DOHH2 (cell line): Measurements from ENCODE around the gene RPN2.

Source experiments
- H3F3A ChIP-seq: fragments of 200-600 bp; sonication (generic), shearing (Covaris generic); 2 replicates; pipeline ENCODE4 v1.6.0; 2016; ENCODE audit warnings: antibody characterized with exemption, mild to moderate bottlenecking; ENCODE audit not compliant: control insufficient read depth, insufficient read depth
- H3K27ac ChIP-seq: fragments of 200-600 bp; sonication (generic); 2 replicates; pipeline ENCODE4 v1.5.1; 2014; ENCODE audit warnings: low read depth, mild to moderate bottlenecking, low read length, moderate library complexity
- H3K27me3 ChIP-seq: fragments of 200-600 bp; sonication (generic); 2 replicates; pipeline ENCODE4 v1.6.1; 2014; ENCODE audit warnings: mild to moderate bottlenecking, low read length, mixed read lengths; ENCODE audit not compliant: control insufficient read depth
- H3K36me3 ChIP-seq: fragments of 200-600 bp; sonication (generic); 2 replicates; pipeline ENCODE4 v1.6.1; 2014; ENCODE audit warnings: mild to moderate bottlenecking, low read length, moderate library complexity, mixed read lengths; ENCODE audit not compliant: control insufficient read depth
- H3K4me1 ChIP-seq: fragments of 200-600 bp; sonication (generic); 2 replicates; pipeline ENCODE4 v1.6.1; 2014; ENCODE audit warnings: mild to moderate bottlenecking, low read length, mixed read lengths; ENCODE audit not compliant: control insufficient read depth
- H3K4me2 ChIP-seq: fragments of 200-600 bp; sonication (generic); 2 replicates; pipeline ENCODE4 v1.6.0; 2014; ENCODE audit warnings: mild to moderate bottlenecking, low read length, moderate library complexity
- H3K4me3 ChIP-seq: fragments of 200-600 bp; sonication (generic); 2 replicates; pipeline ENCODE4 v1.5.1; 2014; ENCODE audit warnings: mild to moderate bottlenecking, low read length, mixed read lengths
- H3K79me2 ChIP-seq: fragments of 200-600 bp; sonication (generic); 2 replicates; pipeline ENCODE4 v1.6.1; 2014; ENCODE audit warnings: mild to moderate bottlenecking, low read length, mixed read lengths; ENCODE audit not compliant: control insufficient read depth
- H3K9me2 ChIP-seq: fragments of 200-600 bp; sonication (generic); replicated peaks from 2 replicates; pipeline ENCODE4 v1.6.1; 2014; ENCODE audit warnings: mild to moderate bottlenecking, low read length, mixed read lengths; ENCODE audit not compliant: control insufficient read depth
- H3K9me3 ChIP-seq: fragments of 200-600 bp; sonication (generic); 2 replicates; pipeline ENCODE4 v1.6.1; 2014; ENCODE audit warnings: antibody characterized with exemption, low read length, mixed read lengths; ENCODE audit not compliant: control insufficient read depth, insufficient read depth
- H4K20me1 ChIP-seq: fragments of 200-600 bp; sonication (generic); 2 replicates; pipeline ENCODE4 v1.6.0; 2014; ENCODE audit warnings: low read depth, mild to moderate bottlenecking, antibody characterized with exemption, low read length, moderate library complexity; ENCODE audit not compliant: control insufficient read depth, insufficient read depth
- CTCF ChIP-seq: fragments of 200-600 bp; sonication (generic); IDR thresholded peaks from one replicate; pipeline ENCODE4 v1.5.1; 2014; ENCODE audit warnings: antibody characterized with exemption, mild to moderate bottlenecking, low read depth, low read length; ENCODE audit not compliant: poor library complexity, severe bottlenecking
- EZH2phosphoT487 ChIP-seq: fragments of 200-600 bp; sonication (generic); IDR thresholded peaks from 2 replicates; pipeline ENCODE4 v1.6.1; 2017; ENCODE audit warnings: borderline replicate concordance, mild to moderate bottlenecking, antibody characterized with exemption, low read length, moderate library complexity, mixed read lengths

Gene RPN2

GRCh38 chr20:37228656-37229055 lies 49.5 kb downstream of the RPN2 start:
- TF ChIP-seq EZH2phosphoT487 (no peak), CTCF (no peak)
- H3K79me2 ChIP-seq, result no peaks in the 10 kb centered on the region
- no peaks in the 10 kb centered on the region for H3K4me1 ChIP-seq
- no peak overlapping the region for H3K27ac ChIP-seq
- peaks cover 100% of the 10 kb centered on the region for H3K36me3 ChIP-seq
- H3K4me2 ChIP-seq, result no peak overlapping the region
- no peaks in the 10 kb centered on the region for H4K20me1 ChIP-seq
- H3F3A ChIP-seq, result no peaks in the 10 kb centered on the region
- H3K27me3 ChIP-seq, result no peaks in the 10 kb centered on the region
- no peaks in the 10 kb centered on the region for H3K9me2 ChIP-seq
- H3K9me3 ChIP-seq, result no peaks in the 10 kb centered on the region
- no peak overlapping the region for H3K4me3 ChIP-seq

- Histone ChIP-seq H3K79me2 (no peaks in the 10 kb centered on the region), H4K20me1 (no peaks in the 10 kb centered on the region), H3K9me3 (no peaks in the 10 kb centered on the region), H3F3A (no peaks in the 10 kb centered on the region), H3K9me2 (no peaks in the 10 kb centered on the region), H3K36me3 (peaks cover 100% of the 10 kb centered on the region), H3K4me3 (no peak overlapping the region), H3K27ac (no peak overlapping the region), H3K4me1 (no peaks in the 10 kb centered on the region), H3K4me2 (no peak overlapping the region), H3K27me3 (no peaks in the 10 kb centered on the region)
- TF ChIP-seq EZH2phosphoT487 (no peak), CTCF (no peak)
Measured at GRCh38 chr20:37229357-37229756, 50.2 kb downstream of the RPN2 start.

GRCh38 chr20:37230200-37230599 lies 51.1 kb downstream of the RPN2 start:
- TF ChIP-seq EZH2phosphoT487, result no peak
- no peak for TF ChIP-seq CTCF

More at GRCh38 chr20:37230200-37230599, 51.1 kb downstream of the RPN2 start:
- no peaks in the 10 kb centered on the region for H3K9me3 ChIP-seq
- H3K4me3 ChIP-seq, result no peak overlapping the region
- H3K79me2 ChIP-seq, result no peaks in the 10 kb centered on the region
- no peak overlapping the region for H3K27ac ChIP-seq
- H3K4me2 ChIP-seq, result no peak overlapping the region
- H3K4me1 ChIP-seq, result no peaks in the 10 kb centered on the region
- no peaks in the 10 kb centered on the region for H4K20me1 ChIP-seq
- no peaks in the 10 kb centered on the region for H3F3A ChIP-seq
- H3K27me3 ChIP-seq, result no peaks in the 10 kb centered on the region
- H3K36me3 ChIP-seq, result peaks cover 100% of the 10 kb centered on the region
- H3K9me2 ChIP-seq, result no peaks in the 10 kb centered on the region
